Psoas muscle (tissue), 8 donors: ENCODE measurements around the gene RPP38. TPM values are rescaled to one million over a fixed set of nuclear protein-coding genes. Genes with fewer than 3 reads are reported as not detected.

ENCODE experiments used
- ATAC-seq, 4 donors: fragments of 200-7000 bp; cut with Tn5 transposase; one replicate each; pipeline ENCODE4 v1.9.1; 2020; ENCODE audit warnings: moderate library complexity in 3 of 4, mild to moderate bottlenecking in 2 of 4
- DNase-seq, 2 donors: peaks; one replicate each; pipeline ENCODE4 v3.0.0-alpha.2; 2020
- H3K27ac ChIP-seq: fragments of 200-600 bp; one replicate; pipeline ENCODE4 v1.8.0; 2022
- H3K27me3 ChIP-seq, 3 donors: fragments of 200-600 bp in 1 of 3; one replicate each; pipeline versions ENCODE4 v1.6.1 to v1.8.0; 2013 to 2022; ENCODE audit warnings: low read length in 2 of 3, mild to moderate bottlenecking in 2 of 3, moderate library complexity in 1 of 3; ENCODE audit not compliant: insufficient read depth in 3 of 3
- H3K36me3 ChIP-seq, 2 donors: fragments of 200-600 bp in 1 of 2; one replicate each; pipeline versions ENCODE4 v1.6.1 to v1.8.0; 2013 to 2022; ENCODE audit warnings: low read depth in 1 of 2, mild to moderate bottlenecking in 1 of 2, moderate library complexity in 1 of 2; ENCODE audit not compliant: insufficient read depth in 1 of 2
- H3K4me1 ChIP-seq: fragments of 200-600 bp; one replicate; pipeline ENCODE4 v1.8.0; 2022
- H3K4me3 ChIP-seq: fragments of 200-600 bp; one replicate; pipeline ENCODE4 v1.8.0; 2022; ENCODE audit warnings: mild to moderate bottlenecking
- H3K9me3 ChIP-seq: fragments of 200-600 bp; one replicate; pipeline ENCODE4 v1.8.0; 2022
- CTCF ChIP-seq: fragments of 200-600 bp; IDR thresholded peaks from one replicate; pipeline ENCODE4 v1.8.0; 2022; ENCODE audit warnings: antibody characterized with exemption
- WGBS, 3 donors: extraction: QIAGEN DNeasy Blood & Tissue Kit; methylation state at CpG; one replicate each; pipeline versions ENCODE4 v1.1.6 to v1.1.7; 2013; 5-methylcytosine and 5-hydroxymethylcytosine counted together
- intact Hi-C, 2 donors: fragments of 100-400 bp; cut with DNase I; formaldehyde crosslinking; loops; one replicate each; pipeline versions ENCODE4 v1.11.0 to v1.14.2; 2022
- polyA plus RNA-seq, 3 donors: library from polyadenylated mRNA; stranded (reverse); fragments of 200-250 nt; gene quantifications; one replicate each; pipeline ENCODE4 v1.2.3, GENCODE V29; 2013
- total RNA-seq, 4 donors: library from RNA; stranded (reverse); fragmentation: NEBNext Ultra II Directional in 2 of 4; extraction: Animal tissue kit (Norgen Biotek cat#: 25700) in 2 of 4; gene quantifications; one replicate each; pipeline versions ENCODE4 v1.2.1 to v1.2.4, GENCODE V29; 2021 to 2023
- donor health status: healthy with polysubstance abuse.
- donor health status: DM: no; HTN: no; CAD: no; lungs with moderate emphysema.
- donor health status: Bipolar disorder and iron deficiency.
- donor health status: healthy.
- donor health status: DM: yes; HTN: yes; CAD: no.
- donor health status: DM: no; HTN: no; CAD: no.
- donor health status: DM: no; HTN: no; CAD: no.
- donor health status: DM: yes; HTN: yes; CAD: no.

The RPP38 gene
- total and polyA plus RNA-seq, 7 donors: 7.3 to 21.9 (median 17.2) TPM

- H3K9me3 ChIP-seq: no peaks in the 10 kb centered on the region
- 62 to 77% (median 63%) methylated on average over 7 of the region's 7 CpGs for WGBS, 3 donors
- ATAC-seq: no peak
- DNase-seq: no peak
- H3K36me3 ChIP-seq: peaks cover 0 to 30% of the 10 kb centered on the region in 2 donors
- H3K4me1 ChIP-seq: no peaks in the 10 kb centered on the region
- no peak for TF ChIP-seq CTCF
- no peak overlapping the region for H3K27ac ChIP-seq
- H3K27me3 ChIP-seq: no peaks in the 10 kb centered on the region
- intact Hi-C loops: no loop called here
- H3K4me3 ChIP-seq: no peak overlapping the region
Measured at GRCh38 chr10:15140698-15141097, 43.5 kb downstream of the RPP38 start.

- no peak overlapping the region for H3K27ac ChIP-seq
- ATAC-seq: no peak
- no peaks in the 10 kb centered on the region for H3K4me1 ChIP-seq
- H3K4me3 ChIP-seq: no peak overlapping the region
- H3K27me3 ChIP-seq: no peaks in the 10 kb centered on the region
- no peaks in the 10 kb centered on the region for H3K9me3 ChIP-seq
- intact Hi-C loops: no loop called here
- WGBS, 3 donors: 71 to 81% (median 73%) methylated on average over 16 of the region's 16 CpGs
- no peak for TF ChIP-seq CTCF
- DNase-seq: no peak
- H3K36me3 ChIP-seq: peaks cover 0 to 28% of the 10 kb centered on the region in 2 donors
Measured at GRCh38 chr10:15141136-15142054, 44.2 kb downstream of the RPP38 start.

- no peak overlapping the region for H3K27ac ChIP-seq
- intact Hi-C loops: no loop called here
- no peaks in the 10 kb centered on the region for H3K9me3 ChIP-seq
- no peak overlapping the region for H3K4me3 ChIP-seq
- WGBS, 3 donors: 73 to 89% (median 87%) methylated on average over 4 of the region's 4 CpGs
- ATAC-seq (no peak), DNase-seq (no peak)
- H3K4me1 ChIP-seq: no peaks in the 10 kb centered on the region
- TF ChIP-seq CTCF: no peak
- H3K27me3 ChIP-seq: no peaks in the 10 kb centered on the region
- H3K36me3 ChIP-seq: peaks cover 0 to 16% of the 10 kb centered on the region in 2 donors
Measured at GRCh38 chr10:15144788-15145187, 47.6 kb downstream of the RPP38 start.

- no peak overlapping the region for H3K27ac ChIP-seq
- 68 to 73% (median 72%) methylated on average over 7 of the region's 7 CpGs for WGBS, 3 donors
- ATAC-seq (no peak), DNase-seq (no peak)
- intact Hi-C loops: no loop called here
- no peak for TF ChIP-seq CTCF
- no peaks in the 10 kb centered on the region for H3K27me3 ChIP-seq
- peaks cover 0 to under 1% of the 10 kb centered on the region in 2 donors for H3K36me3 ChIP-seq
- no peaks in the 10 kb centered on the region for H3K9me3 ChIP-seq
- no peak overlapping the region for H3K4me3 ChIP-seq
- no peaks in the 10 kb centered on the region for H3K4me1 ChIP-seq
Measured at GRCh38 chr10:15146366-15146765, 49.2 kb downstream of the RPP38 start.
